Adrenal gland (tissue), 12 donors: ENCODE measurements around the gene DNAJC6. TPM values are rescaled to one million over a fixed set of nuclear protein-coding genes. Genes with fewer than 3 reads are reported as not detected.
A peak's percentile ranks its signal among the peaks of the same experiment; 100 is the strongest.

ENCODE experiments used
- DNase-seq, 7 donors: peaks; one replicate each; pipeline ENCODE4 v3.0.0-alpha.2; 2019 to 2020
- H3K27ac ChIP-seq, 5 donors: fragments of 200-600 bp; sonication (generic) in 4 of 5; 1 replicate in 3 of 5; 2 replicates in 2 of 5; pipeline versions ENCODE4 v1.5.1 to v1.8.0; 2016 to 2020; ENCODE audit warnings: mild to moderate bottlenecking in 1 of 5
- H3K27me3 ChIP-seq: fragments of 200-600 bp; 2 replicates; pipeline ENCODE4 v1.8.0; 2021
- H3K36me3 ChIP-seq, 2 donors: fragments of 200-600 bp; replicated peaks in 1 of 2; 1 replicate in 1 of 2; 2 replicates in 1 of 2; pipeline versions ENCODE4 v1.5.1 to v1.8.0; 2018 to 2022
- H3K4me1 ChIP-seq, 2 donors: fragments of 200-600 bp; replicated peaks in 1 of 2; 1 replicate in 1 of 2; 2 replicates in 1 of 2; pipeline versions ENCODE4 v1.5.1 to v1.8.0; 2018 to 2021
- H3K4me3 ChIP-seq, 4 donors: fragments of 200-600 bp; sonication (generic) in 3 of 4; one replicate each; pipeline ENCODE4 v1.5.1; 2016 to 2018
- H3K9me3 ChIP-seq, 3 donors: fragments of 200-600 bp; sonication (generic) in 1 of 3; replicated peaks in 1 of 3; 1 replicate in 2 of 3; 2 replicates in 1 of 3; pipeline versions ENCODE4 v1.5.1 to v1.8.0; 2016 to 2021
- POLR2A ChIP-seq, 2 donors: fragments of 450-650 bp; IDR thresholded peaks; one replicate each; pipeline ENCODE4 v1.6.1; 2017; ENCODE audit warnings: antibody characterized with exemption in 2 of 2, mild to moderate bottlenecking in 2 of 2, moderate library complexity in 1 of 2
- WGBS, 4 donors: extraction: QIAGEN DNeasy Blood & Tissue Kit in 2 of 4; methylation state at CpG; one replicate each; pipeline versions ENCODE4 v1.1.5 to v1.1.7; 2013 to 2017; 5-methylcytosine and 5-hydroxymethylcytosine counted together
- intact Hi-C, 2 donors: fragments of 100-400 bp; cut with DNase I; formaldehyde crosslinking; loops; one replicate each; pipeline versions ENCODE4 v1.14.1 to v1.15.0; 2022 to 2023
- polyA plus RNA-seq, 3 donors: library from polyadenylated mRNA; stranded (reverse); fragments of 200-250 nt in 2 of 3; fragments of 350-450 nt in 1 of 3; fragmentation: Illumina TruSeq in 1 of 3; extraction: RNeasy Lipid Tissue Mini Kit (QIAGEN cat#74804) in 1 of 3; gene quantifications; one replicate each; pipeline ENCODE4 v1.2.3, GENCODE V29; 2013 to 2014
- total RNA-seq, 9 donors: library from RNA; depleted of rRNA in 4 of 9; stranded (reverse); fragments of >200 nt in 4 of 9; fragments of 120-200 nt in 1 of 9; fragmentation: NEBNext Ultra II Directional in 1 of 9; extraction: Animal tissue kit (Norgen Biotek cat#: 25700) in 1 of 9; gene quantifications; one replicate each; pipeline versions ENCODE4 v1.1.0 to v1.2.4, GENCODE V29; 2013 to 2023
- TF ChIP-seq, protein P1 (sequence below), 6 experiments: fragments of 450-650 bp in 4 of 6; fragments of 200-600 bp in 2 of 6; sonication (generic) in 1 of 6; IDR thresholded peaks; 1 replicate in 5 of 6; 2 replicates in 1 of 6; pipeline versions ENCODE4 v1.5.1 to v1.8.0; 2016 to 2021; ENCODE audit warnings: antibody characterized with exemption in 6 of 6, mild to moderate bottlenecking in 2 of 6, moderate library complexity in 1 of 6
- donor health status: healthy with polysubstance abuse.
- donor health status: Bipolar disorder and iron deficiency.
- donor health status: DM: yes; HTN: yes; CAD: no.
- donor health status: DM: no; HTN: no; CAD: no.
- donor health status: DM: no; HTN: no; CAD: no.
- donor health status: DM: yes; HTN: yes; CAD: no.

Gene DNAJC6
- total and polyA plus RNA-seq, 12 donors, result 1.5 to 39.8 (median 13.2) TPM

DNA sequence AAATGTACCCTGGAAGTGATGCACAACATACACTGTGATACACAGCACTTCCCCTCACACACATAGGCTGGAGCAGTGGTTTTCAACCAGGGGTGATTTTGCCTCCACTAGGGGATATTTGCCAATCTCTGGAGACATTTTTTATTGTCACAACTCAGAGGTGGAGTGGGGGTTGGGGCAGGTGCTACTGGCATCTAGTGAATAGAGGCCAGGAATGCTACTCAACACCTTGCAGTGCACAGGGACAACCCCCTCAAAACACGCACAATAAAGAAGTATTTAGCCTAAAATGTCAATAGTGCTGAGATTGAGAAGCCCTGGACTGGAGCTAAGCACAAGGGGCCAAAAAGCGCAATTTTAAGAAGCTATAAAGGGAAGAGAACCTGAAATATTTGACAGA lies 54.1 kb downstream of the DNAJC6 start:
- H3K4me3 ChIP-seq, result no peak overlapping the region
- no peak for DNase-seq
- TF ChIP-seq, protein P1, sequence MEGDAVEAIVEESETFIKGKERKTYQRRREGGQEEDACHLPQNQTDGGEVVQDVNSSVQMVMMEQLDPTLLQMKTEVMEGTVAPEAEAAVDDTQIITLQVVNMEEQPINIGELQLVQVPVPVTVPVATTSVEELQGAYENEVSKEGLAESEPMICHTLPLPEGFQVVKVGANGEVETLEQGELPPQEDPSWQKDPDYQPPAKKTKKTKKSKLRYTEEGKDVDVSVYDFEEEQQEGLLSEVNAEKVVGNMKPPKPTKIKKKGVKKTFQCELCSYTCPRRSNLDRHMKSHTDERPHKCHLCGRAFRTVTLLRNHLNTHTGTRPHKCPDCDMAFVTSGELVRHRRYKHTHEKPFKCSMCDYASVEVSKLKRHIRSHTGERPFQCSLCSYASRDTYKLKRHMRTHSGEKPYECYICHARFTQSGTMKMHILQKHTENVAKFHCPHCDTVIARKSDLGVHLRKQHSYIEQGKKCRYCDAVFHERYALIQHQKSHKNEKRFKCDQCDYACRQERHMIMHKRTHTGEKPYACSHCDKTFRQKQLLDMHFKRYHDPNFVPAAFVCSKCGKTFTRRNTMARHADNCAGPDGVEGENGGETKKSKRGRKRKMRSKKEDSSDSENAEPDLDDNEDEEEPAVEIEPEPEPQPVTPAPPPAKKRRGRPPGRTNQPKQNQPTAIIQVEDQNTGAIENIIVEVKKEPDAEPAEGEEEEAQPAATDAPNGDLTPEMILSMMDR (IDR thresholded peaks at IDR 0.05), result no peak
- no peak for TF ChIP-seq POLR2A (IDR thresholded peaks at IDR 0.05)
- no peaks in the 10 kb centered on the region for H3K36me3 ChIP-seq
- H3K4me1 ChIP-seq, result no peaks in the 10 kb centered on the region
- no peaks in the 10 kb centered on the region for H3K27me3 ChIP-seq
- no peak overlapping the region for H3K27ac ChIP-seq
- WGBS, 4 donors, result 92 to 97% (median 95%) methylated on average over 2 of the region's 2 CpGs
- H3K9me3 ChIP-seq, result no peaks in the 10 kb centered on the region
- intact Hi-C loops, result no loop called here

DNA sequence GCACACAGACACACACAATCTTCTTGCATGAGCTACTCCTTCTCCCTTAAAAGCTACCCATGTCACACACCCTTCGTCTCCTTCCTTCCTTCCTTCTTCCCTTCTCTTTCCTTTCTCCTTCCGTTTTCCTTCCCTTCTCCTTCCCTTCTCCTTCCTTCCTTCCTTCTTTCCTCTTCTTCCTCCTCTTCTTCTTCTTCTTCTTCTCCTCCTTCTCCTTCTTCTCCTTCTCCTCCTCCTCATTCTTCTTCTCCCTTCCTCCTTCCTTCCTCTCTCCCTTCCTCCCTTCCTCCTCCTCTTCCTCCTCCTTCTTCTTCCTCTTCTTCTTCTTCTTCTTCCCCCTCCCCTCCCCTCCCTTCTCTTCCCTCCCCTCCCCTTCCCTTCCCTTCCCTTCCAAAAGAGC lies 59.1 kb downstream of the DNAJC6 start:
- Histone ChIP-seq H3K36me3 (no peaks in the 10 kb centered on the region), H3K27me3 (no peaks in the 10 kb centered on the region), H3K9me3 (no peaks in the 10 kb centered on the region), H3K4me1 (peaks cover 0 to 8% of the 10 kb centered on the region in 2 donors), H3K4me3 (no peak overlapping the region), H3K27ac (no peak overlapping the region)
- TF ChIP-seq POLR2A (IDR thresholded peaks at IDR 0.05), result no peak
- TF ChIP-seq, protein P1 (IDR thresholded peaks at IDR 0.05), result no peak
- intact Hi-C loops, result no loop called here
- no peak for DNase-seq
- 85 to 87% (median 87%) methylated on average over 2 of the region's 2 CpGs for WGBS, 4 donors

DNA sequence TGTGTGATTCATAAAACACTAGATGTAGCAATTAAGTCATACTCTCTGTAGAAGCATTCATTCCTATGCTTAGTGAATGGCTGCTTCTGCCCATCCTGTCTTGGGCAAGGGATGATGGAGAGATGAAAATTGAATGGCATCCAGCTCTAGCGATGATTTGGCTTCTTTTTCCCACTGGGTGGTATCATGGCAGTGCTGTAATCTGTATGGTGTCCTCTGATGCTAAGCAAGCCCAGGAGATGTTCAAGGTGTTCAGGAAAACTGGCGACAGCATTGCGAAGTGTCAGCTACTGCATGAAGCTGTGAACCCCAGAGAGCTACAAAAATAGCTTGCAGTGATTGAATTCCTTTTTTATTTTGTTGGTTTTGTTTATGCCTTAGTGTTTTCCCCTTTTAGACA lies 62.2 kb downstream of the DNAJC6 start:
- Histone ChIP-seq H3K27me3 (no peaks in the 10 kb centered on the region), H3K4me3 (no peak overlapping the region), H3K36me3 (no peaks in the 10 kb centered on the region), H3K4me1 (peaks cover 0 to 8% of the 10 kb centered on the region in 2 donors), H3K27ac (no peak overlapping the region), H3K9me3 (no peaks in the 10 kb centered on the region)
- no peak for TF ChIP-seq POLR2A (IDR thresholded peaks at IDR 0.05)
- TF ChIP-seq, protein P1 (IDR thresholded peaks at IDR 0.05), result no peak
- intact Hi-C loops, result no loop called here
- WGBS, 4 donors, result 93 to 98% (median 95%) methylated on average over 3 of the region's 3 CpGs
- DNase-seq, result no peak

DNA sequence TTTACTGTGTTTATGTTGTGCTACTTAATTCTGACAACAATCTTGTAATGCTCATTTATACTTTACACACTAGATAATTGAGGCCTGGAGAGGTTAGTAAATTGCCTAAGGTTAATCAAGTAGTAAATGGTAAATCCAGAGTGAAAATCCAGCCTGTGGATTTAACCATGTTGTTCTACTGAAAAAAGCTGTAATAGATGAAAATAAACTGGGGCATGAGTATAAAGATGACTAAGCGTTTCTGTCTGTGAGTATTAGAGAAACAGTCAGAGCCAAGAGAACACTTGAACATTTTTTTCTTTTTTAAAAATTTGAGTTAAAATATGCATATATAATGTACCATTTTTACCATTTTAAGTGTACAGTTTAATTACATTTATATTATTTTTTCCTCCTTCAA lies 63.2 kb downstream of the DNAJC6 start:
- intact Hi-C loops, result no loop called here
- peak overlapping the region in 1 of 5 donors; percentile 31 for H3K27ac ChIP-seq
- 23 to 44% (median 40%) methylated on average over 1 of the region's 1 CpG for WGBS, 4 donors

More for the DNA sequence above, 63.2 kb downstream of the DNAJC6 start:
- no peaks in the 10 kb centered on the region for H3K36me3 ChIP-seq
- peaks cover 0 to 8% of the 10 kb centered on the region in 2 donors for H3K4me1 ChIP-seq
- TF ChIP-seq, protein P1 (IDR thresholded peaks at IDR 0.05), result no peak
- TF ChIP-seq POLR2A (IDR thresholded peaks at IDR 0.05), result no peak
- H3K9me3 ChIP-seq, result no peaks in the 10 kb centered on the region
- no peak for DNase-seq
- H3K27me3 ChIP-seq, result no peaks in the 10 kb centered on the region
- peak overlapping the region in 1 of 4 donors; percentile 8 for H3K4me3 ChIP-seq
